HG03342 (cell line): ENCODE measurements around the gene PLIN4.
"Not testable (repeated sequence)": the region's sequence is repeated elsewhere in the genome, so short reads cannot be mapped to it uniquely, and the experiment has no call there.

Experiments
- ATAC-seq: cut with Tn5 transposase; IDR thresholded peaks from one replicate; pipeline ENCODE4 v1.9.1; 2021; ENCODE audit warnings: mild to moderate bottlenecking, moderate library complexity; ENCODE audit not compliant: unreplicated experiment

PLIN4 gene, protein sequence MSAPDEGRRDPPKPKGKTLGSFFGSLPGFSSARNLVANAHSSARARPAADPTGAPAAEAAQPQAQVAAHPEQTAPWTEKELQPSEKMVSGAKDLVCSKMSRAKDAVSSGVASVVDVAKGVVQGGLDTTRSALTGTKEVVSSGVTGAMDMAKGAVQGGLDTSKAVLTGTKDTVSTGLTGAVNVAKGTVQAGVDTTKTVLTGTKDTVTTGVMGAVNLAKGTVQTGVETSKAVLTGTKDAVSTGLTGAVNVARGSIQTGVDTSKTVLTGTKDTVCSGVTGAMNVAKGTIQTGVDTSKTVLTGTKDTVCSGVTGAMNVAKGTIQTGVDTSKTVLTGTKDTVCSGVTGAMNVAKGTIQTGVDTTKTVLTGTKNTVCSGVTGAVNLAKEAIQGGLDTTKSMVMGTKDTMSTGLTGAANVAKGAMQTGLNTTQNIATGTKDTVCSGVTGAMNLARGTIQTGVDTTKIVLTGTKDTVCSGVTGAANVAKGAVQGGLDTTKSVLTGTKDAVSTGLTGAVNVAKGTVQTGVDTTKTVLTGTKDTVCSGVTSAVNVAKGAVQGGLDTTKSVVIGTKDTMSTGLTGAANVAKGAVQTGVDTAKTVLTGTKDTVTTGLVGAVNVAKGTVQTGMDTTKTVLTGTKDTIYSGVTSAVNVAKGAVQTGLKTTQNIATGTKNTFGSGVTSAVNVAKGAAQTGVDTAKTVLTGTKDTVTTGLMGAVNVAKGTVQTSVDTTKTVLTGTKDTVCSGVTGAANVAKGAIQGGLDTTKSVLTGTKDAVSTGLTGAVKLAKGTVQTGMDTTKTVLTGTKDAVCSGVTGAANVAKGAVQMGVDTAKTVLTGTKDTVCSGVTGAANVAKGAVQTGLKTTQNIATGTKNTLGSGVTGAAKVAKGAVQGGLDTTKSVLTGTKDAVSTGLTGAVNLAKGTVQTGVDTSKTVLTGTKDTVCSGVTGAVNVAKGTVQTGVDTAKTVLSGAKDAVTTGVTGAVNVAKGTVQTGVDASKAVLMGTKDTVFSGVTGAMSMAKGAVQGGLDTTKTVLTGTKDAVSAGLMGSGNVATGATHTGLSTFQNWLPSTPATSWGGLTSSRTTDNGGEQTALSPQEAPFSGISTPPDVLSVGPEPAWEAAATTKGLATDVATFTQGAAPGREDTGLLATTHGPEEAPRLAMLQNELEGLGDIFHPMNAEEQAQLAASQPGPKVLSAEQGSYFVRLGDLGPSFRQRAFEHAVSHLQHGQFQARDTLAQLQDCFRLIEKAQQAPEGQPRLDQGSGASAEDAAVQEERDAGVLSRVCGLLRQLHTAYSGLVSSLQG (N-terminal part only)

DNA sequence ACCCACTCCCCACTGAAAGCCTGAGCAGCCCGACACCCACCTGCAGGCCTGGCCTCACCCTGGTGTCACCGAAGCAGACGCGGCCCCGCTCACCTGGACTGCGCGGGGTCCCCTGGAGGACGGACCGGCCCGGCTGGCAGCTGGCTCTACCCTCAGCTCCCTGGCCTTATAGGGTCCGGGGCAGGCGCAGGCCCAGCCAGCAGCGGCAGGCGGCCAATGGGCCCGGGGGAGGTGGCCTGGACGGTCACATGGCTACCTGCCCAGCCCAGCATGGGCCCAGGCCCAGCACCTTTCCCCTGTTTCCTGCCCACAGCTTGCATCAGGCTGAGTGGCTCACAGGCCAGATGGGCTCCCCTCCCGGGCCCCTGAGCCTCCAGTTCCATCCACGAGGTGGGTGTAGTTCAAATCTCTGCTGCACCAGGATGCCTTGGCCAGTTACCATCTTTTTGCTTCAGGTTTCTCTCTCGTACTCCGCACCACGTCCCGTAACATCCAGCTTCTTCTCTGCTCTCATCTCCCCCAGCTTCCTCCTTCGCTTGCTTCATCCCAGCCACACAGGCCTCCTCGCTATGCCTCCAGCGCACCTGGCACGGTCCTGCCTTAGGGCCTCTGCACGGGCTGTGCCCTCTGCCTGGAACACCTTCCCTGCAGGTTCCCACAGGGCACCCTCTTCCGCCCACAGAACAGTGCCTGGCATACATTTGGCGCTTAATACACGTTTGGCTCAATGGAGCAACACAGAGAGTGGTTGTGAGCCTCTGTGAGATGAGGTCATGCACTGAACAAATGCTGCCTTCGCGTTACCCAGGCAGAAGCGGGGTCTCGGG, at the start of gene PLIN4:
PLIN4 (minus strand) TSS at position 142 of the 827 bp plus-strand sequence. CDS start 214 bp downstream, outside the sequence.
- ATAC-seq: no peak

DNA sequence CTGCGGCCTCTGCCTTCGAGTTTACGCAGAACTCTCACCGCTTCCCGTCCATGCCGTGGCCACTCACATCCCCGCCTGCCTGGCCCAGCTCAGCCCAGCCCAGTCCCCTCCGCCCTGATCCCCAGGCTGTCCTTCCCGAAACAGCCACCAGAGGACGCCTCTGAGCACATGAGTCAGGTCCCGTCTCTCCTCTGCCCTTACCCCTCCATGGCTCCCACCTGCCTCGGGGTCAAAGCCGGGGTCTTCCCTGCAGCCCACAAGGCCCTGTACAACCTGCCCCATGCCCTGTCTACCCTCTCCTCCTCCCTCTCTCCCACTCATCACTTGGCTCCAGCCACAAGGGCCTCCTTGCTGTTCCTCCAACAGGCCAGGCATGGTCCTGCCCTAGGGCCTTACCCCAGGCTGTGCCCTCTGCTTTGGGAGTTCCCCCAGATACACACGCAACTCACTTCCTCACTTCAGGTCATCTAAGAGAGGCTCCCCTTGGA, 49.3 kb upstream of the PLIN4 start:
- no peak for ATAC-seq

DNA sequence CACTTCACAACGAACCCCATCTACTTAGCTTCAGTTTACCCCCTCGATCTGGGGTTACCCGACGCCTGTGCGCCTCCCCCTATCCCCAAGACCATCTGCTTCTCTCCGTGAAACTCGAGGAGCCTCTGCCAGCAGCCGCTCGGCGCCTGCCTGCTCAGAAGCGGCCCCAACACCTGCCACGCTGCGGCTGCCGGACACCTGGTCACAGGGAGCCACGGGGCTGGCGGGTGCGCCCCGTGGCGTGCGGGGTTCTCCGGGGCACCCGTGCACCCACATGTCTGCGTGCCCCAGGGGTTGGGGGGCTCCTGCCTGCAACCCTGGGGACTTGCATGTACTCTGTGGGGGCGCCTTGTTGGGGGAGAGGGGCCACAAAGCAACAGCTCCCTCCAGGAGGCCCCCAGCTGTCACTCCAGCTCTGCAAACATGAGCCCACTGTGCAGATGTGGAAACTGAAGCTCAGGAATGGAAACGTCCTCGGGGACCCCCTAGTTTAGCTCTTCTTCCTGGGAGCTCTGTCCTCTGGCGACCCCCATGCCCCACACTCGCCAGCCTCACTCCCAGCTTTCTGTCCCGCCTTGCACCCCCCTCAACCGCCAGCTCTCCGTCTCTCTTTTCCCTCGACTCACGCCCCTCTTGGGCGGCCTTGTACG, 48.2 kb upstream of the PLIN4 start:
- ATAC-seq: no peak

DNA sequence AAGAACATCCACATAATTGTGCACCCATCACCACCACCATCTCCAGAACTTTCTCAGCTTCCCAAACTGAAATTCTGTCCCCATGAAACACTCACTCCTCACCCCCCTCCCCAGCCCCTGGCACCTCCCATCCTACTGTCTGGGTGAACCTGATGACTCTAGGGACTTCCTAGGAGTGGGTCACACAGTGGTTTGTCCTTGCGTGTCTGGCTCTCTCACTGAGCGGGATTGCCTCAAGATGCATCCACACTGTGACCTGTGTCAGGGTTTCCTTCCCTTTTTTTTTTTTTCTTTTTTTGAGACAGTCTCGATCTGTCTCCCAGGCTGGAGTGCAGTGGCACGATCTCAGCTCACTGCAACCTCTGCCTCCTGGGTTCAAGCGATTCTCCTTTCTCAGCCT, 45.3 kb upstream of the PLIN4 start:
- ATAC-seq: not testable (repeated sequence)

DNA sequence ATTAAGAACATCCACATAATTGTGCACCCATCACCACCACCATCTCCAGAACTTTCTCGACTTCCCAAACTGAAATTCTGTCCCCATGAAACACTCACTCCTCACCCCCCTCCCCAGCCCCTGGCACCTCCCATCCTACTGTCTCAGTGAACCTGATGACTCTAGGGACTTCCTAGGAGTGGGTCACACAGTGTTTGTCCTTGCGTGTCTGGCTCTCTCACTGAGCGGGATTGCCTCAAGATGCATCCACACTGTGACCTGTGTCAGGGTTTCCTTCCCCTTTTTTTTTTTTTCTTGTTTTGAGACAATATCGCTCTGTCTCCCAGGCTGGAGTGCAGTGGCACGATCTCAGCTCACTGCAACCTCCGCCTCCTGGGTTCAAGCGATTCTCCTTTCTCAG, 43.8 kb upstream of the PLIN4 start:
- not testable (repeated sequence) for ATAC-seq

DNA sequence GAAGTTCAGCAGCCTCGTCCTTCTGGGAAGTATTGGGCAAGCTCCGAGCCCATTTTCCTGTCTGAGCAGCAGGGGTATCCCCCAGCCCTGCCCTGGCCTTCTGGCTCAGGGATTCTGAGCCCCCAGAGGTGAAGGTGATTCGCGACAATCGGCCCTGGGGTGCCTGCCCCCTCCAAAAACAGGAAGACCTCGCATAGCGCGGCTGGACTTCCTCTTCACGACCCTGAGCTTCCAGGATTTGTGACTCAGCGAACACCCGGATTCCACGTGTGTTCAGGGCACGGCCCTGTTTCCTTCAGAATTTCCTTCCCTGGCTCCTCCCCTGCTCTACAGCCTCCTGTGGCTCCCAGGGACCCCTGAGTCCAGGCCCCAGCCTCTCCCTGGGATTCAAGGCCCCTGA, 41.3 kb upstream of the PLIN4 start, which contains the start of gene SEMA6B:
SEMA6B (minus strand) TSS at position 116 of the 400 bp plus-strand sequence. CDS start 1,227 bp downstream, outside the sequence.
- ATAC-seq: no peak

DNA sequence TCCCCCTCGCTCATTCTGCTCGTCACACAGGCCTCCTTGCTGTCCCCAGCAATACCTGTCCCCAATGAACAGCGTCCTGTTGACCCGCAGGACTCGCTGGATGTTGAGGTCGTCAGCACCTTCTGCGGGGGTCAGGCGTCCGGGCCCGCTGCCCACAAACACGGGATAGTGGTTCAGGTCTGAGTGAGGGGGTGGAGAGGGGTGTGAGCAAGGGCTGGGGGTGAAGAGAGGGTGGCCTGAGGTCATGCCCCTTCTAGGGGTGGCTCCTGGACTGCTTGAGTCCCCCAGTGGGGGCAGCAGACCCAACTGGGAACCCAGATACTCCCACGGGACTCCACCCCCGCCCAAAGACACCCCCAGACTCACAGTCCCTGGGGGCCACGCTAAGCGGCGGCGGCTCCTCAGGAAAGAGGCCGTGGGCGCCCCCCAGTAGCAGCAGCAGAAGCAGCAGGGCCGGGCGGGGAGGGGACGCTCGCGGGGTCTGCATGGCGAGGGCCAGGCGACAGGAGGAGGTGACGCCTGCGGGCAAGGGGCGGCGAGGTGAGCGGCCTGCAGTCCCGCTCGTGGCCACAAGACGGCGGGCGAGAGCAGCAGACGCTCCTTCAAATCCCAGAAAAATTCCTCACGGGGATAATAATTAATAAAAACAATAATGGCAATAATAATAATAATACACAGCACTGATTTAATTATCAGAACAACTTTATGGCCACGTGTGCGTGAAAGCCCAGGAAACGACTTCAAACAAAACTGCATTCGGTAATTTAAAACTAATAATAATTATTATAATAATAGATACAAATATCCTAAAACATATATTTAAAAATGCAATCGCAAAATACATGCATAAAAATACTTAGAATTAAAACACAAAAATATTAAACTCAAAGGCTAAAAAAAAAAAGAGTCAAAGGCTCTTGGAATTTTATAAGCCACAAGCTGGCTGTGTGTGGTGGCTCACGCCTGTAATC, 40.0 kb upstream of the PLIN4 start:
- no peak for ATAC-seq

DNA sequence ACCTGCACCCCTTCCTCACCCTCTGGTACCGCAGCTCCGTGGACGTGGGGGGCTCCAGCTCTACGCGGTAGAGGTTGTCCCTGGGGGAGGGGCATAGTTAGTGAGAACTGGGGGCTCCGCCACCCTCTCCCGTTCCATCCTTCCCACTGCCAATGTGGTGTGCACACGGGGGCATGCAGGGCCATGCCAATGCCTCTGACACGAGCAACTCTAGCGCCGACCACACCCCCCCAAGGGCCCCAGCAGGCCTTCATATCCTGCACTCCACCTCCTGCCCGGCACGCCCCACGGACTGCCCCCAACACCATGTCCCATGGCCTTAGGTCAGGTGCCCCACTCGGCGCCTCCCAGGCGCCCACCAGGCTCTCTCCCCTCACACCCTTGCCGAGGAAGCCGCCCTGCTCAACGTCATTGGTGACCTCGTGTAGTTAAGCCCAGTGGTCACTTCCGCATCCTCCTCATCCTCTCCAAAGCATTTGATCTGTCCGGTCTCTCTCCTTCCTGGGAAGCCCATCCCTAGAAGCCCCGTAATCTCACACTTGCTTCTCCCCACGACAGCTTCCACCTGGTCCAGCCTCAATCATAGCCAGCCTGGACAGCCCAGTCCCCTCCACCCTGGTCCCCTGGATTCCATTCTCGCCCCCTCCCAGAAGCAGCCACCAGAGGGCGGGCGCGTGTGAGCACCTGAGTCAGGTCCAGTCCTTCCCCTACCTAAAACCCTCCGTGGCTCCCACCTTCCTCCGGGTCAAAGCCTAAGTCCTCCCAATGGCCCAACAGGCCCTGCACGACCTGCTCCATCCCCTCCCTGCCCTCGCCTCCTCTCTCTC, 39.1 kb upstream of the PLIN4 start:
- ATAC-seq: no peak

DNA sequence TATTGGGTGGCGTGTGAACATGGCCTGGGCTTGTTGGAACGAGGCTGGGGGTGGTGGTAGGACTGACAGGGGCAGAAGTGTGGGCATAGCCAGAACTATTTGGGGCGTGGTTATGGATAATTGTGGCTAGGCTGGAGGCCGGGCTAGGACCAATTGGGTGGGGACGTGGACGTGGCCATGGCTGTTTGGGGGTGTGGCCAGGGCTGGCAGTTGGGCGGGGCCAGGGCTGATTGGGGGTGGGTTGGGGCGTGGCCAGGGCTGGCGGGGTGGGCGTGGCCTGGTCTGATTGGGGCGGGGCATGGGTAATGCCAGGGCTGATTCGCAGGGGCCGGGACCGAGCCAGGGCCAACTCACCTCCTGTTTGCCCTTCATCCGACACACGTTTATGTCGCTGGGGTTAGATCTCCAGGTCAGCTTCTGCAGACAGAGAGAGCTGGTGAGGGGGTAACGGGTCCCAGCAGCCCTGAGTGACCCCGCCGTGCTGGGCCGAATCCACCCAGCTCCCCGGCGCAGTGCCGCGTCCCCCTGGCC, 38.4 kb upstream of the PLIN4 start:
- ATAC-seq: no peak

DNA sequence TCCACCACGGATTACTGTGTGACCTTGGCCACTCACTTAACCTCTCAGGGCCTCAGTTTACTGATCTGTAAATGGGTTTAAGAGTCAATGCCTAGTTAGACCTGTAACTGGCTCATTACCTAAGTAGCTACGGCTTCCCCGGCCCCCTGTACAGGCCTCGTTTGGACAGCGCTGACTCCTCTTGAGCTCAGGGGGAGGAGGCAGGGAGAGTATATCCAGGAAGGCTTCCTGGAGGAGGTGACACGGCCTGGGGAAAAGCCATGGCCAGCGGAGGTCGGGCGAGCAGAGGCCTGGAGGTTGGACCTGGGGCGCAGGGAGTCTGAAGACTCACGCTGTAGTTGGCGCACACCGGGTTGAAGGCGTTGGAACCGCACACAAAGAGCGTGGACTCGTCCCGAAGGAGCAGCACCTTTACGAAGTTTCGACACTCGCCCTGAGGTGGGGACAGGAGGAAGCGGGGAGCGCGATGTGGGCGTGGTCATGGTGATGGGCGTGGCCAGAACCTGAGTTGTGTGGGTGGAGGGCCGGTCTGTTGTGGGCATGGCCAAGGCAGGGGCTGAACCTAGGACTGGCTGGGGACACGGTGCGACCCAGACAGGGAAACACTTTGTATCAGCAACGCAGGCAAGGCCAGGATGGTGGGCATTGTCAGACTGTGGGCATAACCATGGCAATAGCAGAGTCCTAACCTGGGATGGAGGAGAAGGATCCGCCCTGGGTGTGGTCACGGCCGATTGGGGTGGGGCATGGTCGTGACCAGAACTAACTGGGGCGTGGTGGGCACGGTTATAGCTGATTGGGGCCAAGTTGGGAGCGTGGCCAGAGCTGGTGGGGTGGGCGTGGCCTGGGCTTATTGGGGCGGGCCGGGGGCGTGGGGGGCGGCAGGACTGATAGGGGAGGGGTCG, 37.6 kb upstream of the PLIN4 start:
- no peak for ATAC-seq

DNA sequence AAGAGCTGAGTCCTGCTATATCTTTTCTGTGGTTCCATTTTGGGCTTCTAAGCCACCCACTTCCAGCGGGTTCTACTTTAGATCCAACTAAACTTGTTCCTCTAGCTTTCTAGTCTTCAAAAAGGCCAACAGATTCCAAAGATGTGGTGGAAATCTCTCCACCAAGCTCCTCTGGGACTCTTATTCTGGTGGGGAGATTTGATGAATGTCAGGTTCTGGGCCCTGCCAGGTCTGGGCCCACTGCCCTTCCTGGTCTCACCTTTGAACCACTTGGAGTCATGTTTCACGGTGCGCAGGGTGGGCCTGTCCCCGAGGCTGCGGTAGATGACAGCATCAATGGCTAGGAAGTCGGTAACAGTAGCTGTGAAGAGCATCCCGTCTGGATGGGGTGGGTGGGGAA, 36.4 kb upstream of the PLIN4 start:
- ATAC-seq: no peak

DNA sequence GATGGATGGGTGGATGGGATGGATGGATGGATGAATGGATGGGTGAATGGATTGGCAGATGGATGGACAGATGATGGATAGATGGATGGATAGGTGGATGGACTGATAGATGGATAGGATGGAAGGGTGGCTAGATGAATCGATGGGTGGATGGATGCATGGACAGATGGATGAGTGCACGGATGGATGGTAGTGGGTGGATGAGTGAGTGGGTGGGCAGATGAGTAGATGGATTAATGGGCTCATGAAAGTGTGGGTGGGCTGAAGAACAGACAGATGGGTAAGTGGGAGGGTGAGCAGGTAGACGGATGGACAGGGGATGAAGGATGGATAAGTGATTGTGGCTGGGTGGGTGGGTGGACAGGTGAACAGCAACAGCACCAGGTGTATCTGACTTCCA, 35.5 kb upstream of the PLIN4 start:
- ATAC-seq: no peak

DNA sequence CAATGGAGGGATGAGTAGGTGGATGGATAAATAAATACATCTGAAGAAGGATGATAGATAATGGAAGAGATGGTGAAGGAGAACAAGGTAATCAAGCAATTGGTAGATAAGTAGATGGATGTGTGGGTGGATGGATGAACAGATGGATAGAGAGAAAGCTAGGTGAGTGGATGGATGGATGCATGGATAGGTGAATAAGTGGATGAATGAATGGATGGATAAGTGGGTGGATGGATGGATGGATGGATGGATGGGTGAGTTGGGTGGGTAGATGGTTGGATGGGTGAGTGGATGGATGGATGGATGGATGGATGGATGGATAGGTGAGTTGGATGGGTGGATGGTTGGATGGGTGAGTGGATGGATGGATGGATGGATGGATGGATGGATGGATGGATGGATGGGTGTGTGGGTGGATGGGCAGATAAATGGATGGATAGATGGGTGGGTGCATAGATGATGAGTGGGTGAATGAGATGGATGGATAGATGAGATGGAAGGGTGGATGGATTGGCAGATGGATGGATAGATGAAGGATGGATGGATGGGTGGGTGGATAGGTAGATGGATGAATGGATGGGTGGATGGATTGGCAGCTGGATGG, 34.9 kb upstream of the PLIN4 start:
- ATAC-seq: no peak

DNA sequence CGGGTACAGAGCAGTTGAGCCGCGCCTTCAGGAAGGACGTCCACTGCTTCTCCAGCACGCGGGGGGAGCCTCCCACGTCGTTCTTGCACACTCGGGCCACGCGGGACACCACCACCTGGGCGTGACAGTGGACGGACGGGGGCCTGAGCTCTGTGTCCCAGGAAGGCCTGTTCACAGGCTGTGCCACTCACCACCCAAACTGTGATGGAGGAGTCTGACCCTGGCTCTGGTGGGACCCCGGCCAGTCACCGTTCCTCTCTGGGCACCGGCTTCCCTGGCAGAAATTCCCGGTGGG, 34.2 kb upstream of the PLIN4 start:
- no peak for ATAC-seq

DNA sequence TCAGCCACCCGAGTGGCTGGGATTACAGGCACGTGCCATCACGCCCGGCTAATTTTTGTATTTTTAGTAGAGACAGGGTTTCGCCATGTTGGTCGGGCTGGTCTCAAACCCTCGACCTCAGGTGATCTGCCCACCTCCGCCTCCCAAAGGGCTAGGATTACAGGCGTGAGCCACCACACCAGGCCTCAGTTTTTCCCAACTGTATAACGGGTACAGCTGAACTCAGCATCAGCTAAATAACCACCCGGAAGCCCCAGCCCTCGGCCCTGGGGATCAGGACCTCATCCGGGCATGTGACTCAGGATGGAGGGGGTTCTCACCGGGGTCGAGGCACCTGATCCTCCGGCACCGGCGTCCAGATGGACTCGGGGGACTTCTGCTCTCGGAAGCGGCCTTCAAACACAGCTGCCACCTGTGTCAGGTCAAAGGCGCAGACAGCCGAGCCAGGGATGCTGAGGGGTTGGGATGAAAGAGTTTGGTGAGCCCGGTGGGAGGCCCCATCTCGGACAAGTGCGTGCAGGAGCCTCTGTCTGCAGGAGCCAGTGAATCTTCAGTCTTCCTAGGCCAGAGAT, 32.3 kb upstream of the PLIN4 start:
- ATAC-seq: no peak

DNA sequence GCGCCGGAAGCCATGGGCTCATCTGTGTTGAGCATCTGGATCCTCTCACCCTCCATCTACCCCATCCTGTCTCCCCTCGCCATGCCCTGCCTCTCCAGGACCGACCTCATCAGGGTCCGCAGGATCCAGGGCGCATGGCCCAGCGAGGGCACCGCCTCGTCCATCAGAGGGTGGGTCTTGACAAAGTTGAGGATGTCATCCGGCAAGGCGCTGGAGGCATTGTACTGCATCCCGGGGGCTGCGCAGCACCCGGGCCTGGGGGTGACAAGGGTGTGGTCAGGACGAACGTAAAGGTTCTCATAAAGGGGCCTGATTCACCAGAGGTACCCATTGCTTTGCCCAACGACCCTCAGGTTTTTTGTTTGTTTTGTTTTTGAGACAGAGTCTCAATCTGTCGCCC, 31.7 kb upstream of the PLIN4 start:
- ATAC-seq: no peak
